Kidney (tissue), 14 donors: ENCODE results near the gene MYH11. TPM values are rescaled to one million over a fixed set of nuclear protein-coding genes. Genes with fewer than 3 reads are reported as not detected.

Experiments used
- DNase-seq, 5 donors: peaks; one replicate each; pipeline ENCODE4 v3.0.0-alpha.2; 2013 to 2020
- FAIRE-seq: peaks from 2 replicates; lab custom pipeline; 2012; peaks lifted over from hg19 to GRCh38; lab: Jason Lieb, UNC
- H3K27ac ChIP-seq, 2 donors: one replicate each; pipeline ENCODE4 v1.7.0; 2013; ENCODE audit warnings: low read depth in 2 of 2, low read length in 2 of 2, inconsistent platforms in 1 of 2
- H3K27me3 ChIP-seq: one replicate; pipeline ENCODE4 v1.7.1; 2013; ENCODE audit warnings: low read length, inconsistent platforms; ENCODE audit not compliant: control insufficient read depth, insufficient read depth
- H3K36me3 ChIP-seq, 3 donors: one replicate each; pipeline versions ENCODE4 v1.7.0 to v1.7.1; 2013; ENCODE audit warnings: low read length in 3 of 3, control low read depth in 1 of 3, inconsistent platforms in 1 of 3; ENCODE audit not compliant: insufficient read depth in 3 of 3, control insufficient read depth in 2 of 3
- H3K4me1 ChIP-seq, 3 donors: one replicate each; pipeline versions ENCODE4 v1.7.0 to v1.7.1; 2013; ENCODE audit warnings: low read length in 3 of 3, inconsistent platforms in 1 of 3, low read depth in 1 of 3; ENCODE audit not compliant: control insufficient read depth in 2 of 3, insufficient read depth in 2 of 3
- H3K4me3 ChIP-seq, 3 donors: one replicate each; pipeline versions ENCODE4 v1.7.0 to v1.8.1; 2013; ENCODE audit warnings: low read length in 3 of 3, control low read depth in 1 of 3, inconsistent platforms in 1 of 3
- H3K9ac ChIP-seq, 3 donors: one replicate each; pipeline versions ENCODE4 v1.7.0 to v1.7.1; 2013; ENCODE audit warnings: low read length in 3 of 3, control low read depth in 1 of 3, inconsistent platforms in 1 of 3
- H3K9me3 ChIP-seq, 3 donors: one replicate each; pipeline versions ENCODE4 v1.7.0 to v1.7.1; 2013; ENCODE audit warnings: low read length in 3 of 3, control low read depth in 1 of 3, inconsistent platforms in 1 of 3; ENCODE audit not compliant: control insufficient read depth in 2 of 3, insufficient read depth in 1 of 3
- intact Hi-C: fragments of 100-400 bp; cut with DNase I; formaldehyde crosslinking; loops from one replicate; pipeline ENCODE4 v1.11.1; 2022
- polyA plus RNA-seq: library from polyadenylated mRNA; stranded (reverse); fragments of 350-450 nt; fragmentation: Illumina TruSeq; extraction: RNeasy Lipid Tissue Mini Kit (QIAGEN cat#74804); gene quantifications from one replicate; pipeline ENCODE4 v1.2.3, GENCODE V29; 2014; ENCODE audit warnings: low read depth, low replicate concordance; ENCODE audit not compliant: insufficient read depth
- total RNA-seq: library from RNA; stranded (reverse); fragmentation: NEBNext Ultra II Directional; extraction: Animal tissue kit (Norgen Biotek cat#: 25700); gene quantifications from one replicate; pipeline ENCODE4 v1.2.1, GENCODE V29; 2021
- TF ChIP-seq, protein P1 (sequence below): IDR thresholded peaks from 3 replicates; pipeline ENCODE4 v1.5.1; 2012; ENCODE audit warnings: mild to moderate bottlenecking, moderate library complexity, borderline replicate concordance; ENCODE audit not compliant: insufficient read depth; ENCODE audit errors: extremely low read depth
- donor health status: control.
- donor health status: control.
- donor health status: control.
- donor health status: control.
- donor health status: control.
- donor health status: DM: yes; HTN: yes; CAD: no.
- donor health status: Normal renal cell carcinoma (clear cell type).

Gene MYH11
- total and polyA plus RNA-seq, 2 donors from 2014 or later = 40.2 to 175 TPM

DNA sequence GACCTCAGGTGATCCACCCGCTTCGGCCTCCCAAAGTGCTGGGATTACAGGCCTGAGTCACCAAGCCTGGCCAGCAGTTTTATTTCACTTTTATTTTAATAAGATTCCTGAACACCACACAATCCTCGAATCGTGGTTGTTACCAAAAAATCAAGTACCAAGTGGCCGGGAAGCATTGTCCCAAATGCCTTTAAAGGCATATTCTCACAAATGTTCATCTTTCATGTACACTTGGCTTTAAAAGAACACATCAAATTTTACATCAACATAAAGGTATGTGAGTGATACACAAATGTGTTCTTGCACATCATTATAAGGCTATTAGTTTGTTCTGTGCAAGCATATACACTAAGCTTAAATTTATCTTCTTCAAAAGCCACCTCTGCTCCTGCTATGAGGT is 8.1 kb upstream of the MYH11 start:
- DNase-seq (no peak), FAIRE-seq (no peak)
- intact Hi-C loops = no loop called here
- H3K4me1 ChIP-seq = no peaks in the 10 kb centered on the region
- no peaks in the 10 kb centered on the region for H3K27me3 ChIP-seq
- no peaks in the 10 kb centered on the region for H3K9me3 ChIP-seq
- H3K4me3 ChIP-seq = no peak overlapping the region
- no peak overlapping the region for H3K9ac ChIP-seq
- peaks cover 1 to 7% (median 3%) of the 10 kb centered on the region in 3 donors for H3K36me3 ChIP-seq
- H3K27ac ChIP-seq = no peak overlapping the region
- TF ChIP-seq, protein P1, sequence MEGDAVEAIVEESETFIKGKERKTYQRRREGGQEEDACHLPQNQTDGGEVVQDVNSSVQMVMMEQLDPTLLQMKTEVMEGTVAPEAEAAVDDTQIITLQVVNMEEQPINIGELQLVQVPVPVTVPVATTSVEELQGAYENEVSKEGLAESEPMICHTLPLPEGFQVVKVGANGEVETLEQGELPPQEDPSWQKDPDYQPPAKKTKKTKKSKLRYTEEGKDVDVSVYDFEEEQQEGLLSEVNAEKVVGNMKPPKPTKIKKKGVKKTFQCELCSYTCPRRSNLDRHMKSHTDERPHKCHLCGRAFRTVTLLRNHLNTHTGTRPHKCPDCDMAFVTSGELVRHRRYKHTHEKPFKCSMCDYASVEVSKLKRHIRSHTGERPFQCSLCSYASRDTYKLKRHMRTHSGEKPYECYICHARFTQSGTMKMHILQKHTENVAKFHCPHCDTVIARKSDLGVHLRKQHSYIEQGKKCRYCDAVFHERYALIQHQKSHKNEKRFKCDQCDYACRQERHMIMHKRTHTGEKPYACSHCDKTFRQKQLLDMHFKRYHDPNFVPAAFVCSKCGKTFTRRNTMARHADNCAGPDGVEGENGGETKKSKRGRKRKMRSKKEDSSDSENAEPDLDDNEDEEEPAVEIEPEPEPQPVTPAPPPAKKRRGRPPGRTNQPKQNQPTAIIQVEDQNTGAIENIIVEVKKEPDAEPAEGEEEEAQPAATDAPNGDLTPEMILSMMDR = no peak

DNA sequence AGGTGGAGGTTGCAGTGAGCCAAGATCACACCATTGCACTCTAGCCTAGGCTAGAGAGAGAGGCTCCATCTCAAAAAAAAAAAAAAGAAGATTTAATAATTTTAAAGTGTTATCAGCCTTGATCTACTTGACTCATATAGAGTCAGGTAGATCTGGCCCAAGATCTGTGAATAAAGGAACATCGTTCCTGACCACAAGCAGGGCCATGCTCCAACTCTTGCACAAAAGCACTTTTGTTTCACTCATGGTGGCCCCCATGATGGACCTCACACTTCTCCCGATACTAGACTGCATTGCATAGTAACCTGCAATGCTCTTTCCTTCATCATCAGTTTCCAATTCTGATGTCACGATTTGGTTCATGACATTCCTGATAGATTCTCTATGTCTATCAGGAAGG is 5.2 kb upstream of the MYH11 start:
- H3K4me3 ChIP-seq = no peak overlapping the region
- intact Hi-C loops = no loop called here
- peaks cover 0 to 6% (median 0%) of the 10 kb centered on the region in 3 donors for H3K4me1 ChIP-seq
- H3K27ac ChIP-seq = no peak overlapping the region
- TF ChIP-seq, protein P1 = no peak
- H3K27me3 ChIP-seq = peaks cover 7% of the 10 kb centered on the region
- H3K36me3 ChIP-seq = peaks cover 0 to 4% (median 0%) of the 10 kb centered on the region in 3 donors
- DNase-seq = no peak
- no peak for FAIRE-seq
- no peak overlapping the region for H3K9ac ChIP-seq
- no peaks in the 10 kb centered on the region for H3K9me3 ChIP-seq

DNA sequence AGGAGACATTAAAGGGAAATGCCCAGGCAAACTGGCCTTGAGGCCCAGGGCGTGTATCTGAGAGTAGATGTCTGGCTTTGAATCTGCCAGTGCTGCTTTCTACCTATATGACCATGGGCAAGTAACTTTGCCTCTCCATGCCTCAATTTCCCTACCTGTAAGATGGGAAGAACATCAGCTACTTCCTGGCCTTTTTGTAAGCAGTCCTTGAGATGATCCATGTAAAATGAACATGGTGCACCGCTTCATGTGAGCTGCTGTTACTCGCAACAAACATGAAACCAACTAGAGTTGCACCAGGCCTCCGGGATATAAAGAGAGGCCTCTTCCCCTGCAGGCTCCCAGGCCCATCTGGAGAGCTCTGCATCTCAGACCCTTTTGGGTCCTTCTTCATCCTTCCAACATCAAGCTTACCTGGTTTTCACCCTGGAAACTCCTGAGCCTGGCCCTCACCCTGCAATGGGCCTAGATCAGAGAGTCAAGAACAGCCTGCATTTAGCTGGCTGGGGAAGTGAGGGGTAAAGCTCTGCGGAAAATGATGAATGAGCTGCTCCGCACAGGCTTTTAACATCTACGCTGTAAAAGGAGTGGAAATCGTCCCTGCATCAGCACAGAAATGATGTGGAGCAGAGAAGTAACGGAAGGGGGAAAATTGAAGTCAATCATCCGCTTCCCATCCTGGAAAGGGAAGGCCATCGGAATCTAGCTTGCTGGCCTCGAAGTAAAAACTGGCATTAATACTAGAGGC is 2.3 kb upstream of the MYH11 start:
- intact Hi-C loops = no loop called here
- Histone ChIP-seq H3K27ac (no peak overlapping the region), H3K9ac (no peak overlapping the region), H3K9me3 (no peaks in the 10 kb centered on the region), H3K27me3 (peaks cover 20% of the 10 kb centered on the region), H3K4me1 (peaks cover 0 to 6% (median 0%) of the 10 kb centered on the region in 3 donors), H3K4me3 (no peak overlapping the region), H3K36me3 (no peaks in the 10 kb centered on the region)
- no peak for FAIRE-seq
- no peak for DNase-seq
- TF ChIP-seq, protein P1 = no peak
